ENCODE measurements around the gene HSF5.

Gene HSF5

GRCh38 chr17:58394534-58395223 lies 93.5 kb downstream of the HSF5 start:
- DNase-seq (ENCODE audit: extremely low read depth, insufficient read length): no peak
- TF ChIP-seq CTCF (IDR thresholded peaks at IDR 0.05; ENCODE audit: insufficient read depth, low read length, poor library complexity, severe bottlenecking): no peak
- no peak overlapping the region for H3K4me3 ChIP-seq (replicated peaks; ENCODE audit: low read depth, low read length)
- H3K27me3 ChIP-seq (replicated peaks; ENCODE audit: control insufficient read depth, insufficient read depth, low read length): 0 out of 2 replicates have a peak, but pooled peaks cover 1% of the 10 kb centered on the region
- H3K36me3 ChIP-seq (ENCODE audit: control insufficient read depth, insufficient read depth, low read length): no peaks in the 10 kb centered on the region

- Histone ChIP-seq H3K4me3 (replicated peaks; ENCODE audit: low read depth, low read length) (no peak overlapping the region), H3K36me3 (ENCODE audit: control insufficient read depth, insufficient read depth, low read length) (no peaks in the 10 kb centered on the region), H3K27me3 (replicated peaks; ENCODE audit: control insufficient read depth, insufficient read depth, low read length) (0 out of 2 replicates have a peak, but pooled peaks cover 1% of the 10 kb centered on the region)
- DNase-seq (ENCODE audit: extremely low read depth, insufficient read length): no peak
- TF ChIP-seq CTCF (IDR thresholded peaks at IDR 0.05; ENCODE audit: insufficient read depth, low read length, poor library complexity, severe bottlenecking): no peak
Observed at GRCh38 chr17:58391302-58391984, 96.8 kb downstream of the HSF5 start.

GRCh38 chr17:58390884-58391283 lies 97.3 kb downstream of the HSF5 start:
- Histone ChIP-seq H3K36me3 (ENCODE audit: control insufficient read depth, insufficient read depth, low read length) (no peaks in the 10 kb centered on the region), H3K27me3 (replicated peaks; ENCODE audit: control insufficient read depth, insufficient read depth, low read length) (0 out of 2 replicates have a peak, but pooled peaks cover 1% of the 10 kb centered on the region), H3K4me3 (replicated peaks; ENCODE audit: low read depth, low read length) (no peak overlapping the region)
- no peak for DNase-seq (ENCODE audit: extremely low read depth, insufficient read length)
- TF ChIP-seq CTCF (IDR thresholded peaks at IDR 0.05; ENCODE audit: insufficient read depth, low read length, poor library complexity, severe bottlenecking): no peak

DNA sequence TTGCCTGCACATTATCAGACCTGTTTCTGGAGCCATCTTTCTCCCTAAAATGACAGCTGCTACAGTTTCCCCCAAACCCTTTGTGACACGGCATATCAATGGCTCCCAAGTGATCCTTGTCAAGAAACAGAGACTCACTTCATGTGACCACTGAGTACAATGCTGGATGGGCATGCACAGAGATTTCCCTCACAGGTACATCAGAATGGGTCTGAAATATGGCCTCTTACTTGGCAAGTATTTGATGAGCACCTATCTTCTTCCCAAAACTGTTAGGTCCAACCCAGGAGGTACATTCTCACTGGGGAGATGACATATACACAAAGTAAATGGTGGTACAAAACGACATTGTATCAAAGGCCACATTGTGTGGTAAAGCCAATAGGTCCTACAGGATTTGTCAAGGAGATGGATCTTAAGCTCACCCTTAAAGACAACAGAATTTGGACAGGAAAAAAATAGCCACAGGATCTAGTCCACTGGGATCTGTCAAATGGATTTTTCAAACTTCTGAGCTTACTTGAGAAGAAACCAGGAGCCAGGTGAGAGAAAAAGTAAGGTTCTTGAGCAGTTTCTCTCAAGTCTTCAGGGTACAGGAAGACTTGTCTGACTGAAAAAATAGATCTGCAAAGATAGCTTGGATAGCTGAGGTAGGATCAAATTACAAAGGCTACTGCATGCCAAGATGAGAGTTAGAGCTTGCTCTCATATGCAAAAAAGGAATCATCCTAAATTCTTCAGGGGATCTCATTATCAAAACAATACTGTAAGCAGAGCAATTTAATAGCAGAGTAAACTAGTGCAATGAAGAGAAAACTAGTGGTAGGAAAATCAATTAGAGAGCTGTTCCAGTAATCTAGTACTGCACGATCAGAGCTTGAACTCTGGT lies 99.7 kb downstream of the HSF5 start:
- no peak for TF ChIP-seq CTCF (IDR thresholded peaks at IDR 0.05; ENCODE audit: insufficient read depth, low read length, poor library complexity, severe bottlenecking)
- H3K4me3 ChIP-seq (replicated peaks; ENCODE audit: low read depth, low read length): no peak overlapping the region
- no peaks in the 10 kb centered on the region for H3K27me3 ChIP-seq (replicated peaks; ENCODE audit: control insufficient read depth, insufficient read depth, low read length)
- DNase-seq (ENCODE audit: extremely low read depth, insufficient read length): no peak
- no peaks in the 10 kb centered on the region for H3K36me3 ChIP-seq (ENCODE audit: control insufficient read depth, insufficient read depth, low read length)

DNA sequence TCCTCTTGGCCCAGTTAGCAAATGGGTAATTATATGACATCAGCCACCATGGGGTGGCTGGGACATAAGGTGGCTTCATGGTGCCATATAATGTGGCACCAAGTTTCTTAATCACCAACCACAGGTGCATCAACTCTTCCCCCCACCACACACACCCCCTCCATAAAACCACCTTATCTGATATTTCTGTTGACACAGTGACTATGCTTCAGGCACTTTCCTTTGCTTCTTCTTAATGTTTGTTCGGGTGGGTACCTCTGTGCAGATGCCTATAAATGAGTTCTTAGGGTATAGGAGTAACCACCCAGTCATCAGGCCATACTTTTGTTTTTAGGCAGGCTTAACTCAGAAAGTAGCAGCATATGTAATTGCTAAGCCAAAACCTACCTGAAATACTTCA lies 100.4 kb downstream of the HSF5 start:
- Histone ChIP-seq H3K4me3 (replicated peaks; ENCODE audit: low read depth, low read length) (no peak overlapping the region), H3K36me3 (ENCODE audit: control insufficient read depth, insufficient read depth, low read length) (no peaks in the 10 kb centered on the region), H3K27me3 (replicated peaks; ENCODE audit: control insufficient read depth, insufficient read depth, low read length) (no peaks in the 10 kb centered on the region)
- no peak for DNase-seq (ENCODE audit: extremely low read depth, insufficient read length)
- no peak for TF ChIP-seq CTCF (IDR thresholded peaks at IDR 0.05; ENCODE audit: insufficient read depth, low read length, poor library complexity, severe bottlenecking)

Data from GM06990 (cell line).